NCI-H345 treated with DMSO at 0.1 percent for 48 hours (cell line): Measurements from ENCODE around the gene TMEM95.

Experiments
- DNase-seq: peaks from one replicate; lab custom pipeline; 2025; ENCODE audit not compliant: unreplicated experiment; lab: John Stamatoyannopoulos, UW

TMEM95 gene

DNA sequence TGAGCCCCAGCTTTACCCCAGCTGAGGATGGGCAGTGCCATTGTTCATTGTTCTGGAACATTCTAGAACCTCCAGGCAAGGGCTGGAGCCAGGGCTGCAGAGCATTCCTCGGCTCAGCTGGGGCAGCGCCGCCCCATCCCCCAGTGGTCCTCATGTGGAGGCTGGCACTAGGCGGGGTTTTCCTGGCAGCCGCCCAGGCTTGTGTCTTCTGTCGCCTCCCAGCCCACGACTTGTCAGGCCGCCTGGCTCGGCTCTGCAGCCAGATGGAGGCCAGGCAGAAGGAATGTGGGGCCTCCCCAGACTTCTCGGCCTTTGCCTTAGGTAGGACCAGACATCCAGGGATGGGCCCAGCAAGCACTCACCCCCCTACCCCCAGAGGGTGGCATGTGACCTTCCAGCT is at the start of gene TMEM95:
TSS of gene TMEM95 (plus strand) at position 104 of the 400 bp plus-strand sequence. CDS start at position 153, 49 bp downstream.
- DNase-seq, result no peak

GRCh38 chr17:7306911-7307685 is 47.9 kb upstream of the TMEM95 start, which contains the start of gene EIF5A:
Gene EIF5A (plus strand): TSS chr17:7307628. CDS start chr17:7309636, 2,008 bp downstream.
- DNase-seq, result peak; percentile 90

- DNase-seq, result no peak
Observed at GRCh38 chr17:7307686-7308624, 47.0 kb upstream of the TMEM95 start.

DNA sequence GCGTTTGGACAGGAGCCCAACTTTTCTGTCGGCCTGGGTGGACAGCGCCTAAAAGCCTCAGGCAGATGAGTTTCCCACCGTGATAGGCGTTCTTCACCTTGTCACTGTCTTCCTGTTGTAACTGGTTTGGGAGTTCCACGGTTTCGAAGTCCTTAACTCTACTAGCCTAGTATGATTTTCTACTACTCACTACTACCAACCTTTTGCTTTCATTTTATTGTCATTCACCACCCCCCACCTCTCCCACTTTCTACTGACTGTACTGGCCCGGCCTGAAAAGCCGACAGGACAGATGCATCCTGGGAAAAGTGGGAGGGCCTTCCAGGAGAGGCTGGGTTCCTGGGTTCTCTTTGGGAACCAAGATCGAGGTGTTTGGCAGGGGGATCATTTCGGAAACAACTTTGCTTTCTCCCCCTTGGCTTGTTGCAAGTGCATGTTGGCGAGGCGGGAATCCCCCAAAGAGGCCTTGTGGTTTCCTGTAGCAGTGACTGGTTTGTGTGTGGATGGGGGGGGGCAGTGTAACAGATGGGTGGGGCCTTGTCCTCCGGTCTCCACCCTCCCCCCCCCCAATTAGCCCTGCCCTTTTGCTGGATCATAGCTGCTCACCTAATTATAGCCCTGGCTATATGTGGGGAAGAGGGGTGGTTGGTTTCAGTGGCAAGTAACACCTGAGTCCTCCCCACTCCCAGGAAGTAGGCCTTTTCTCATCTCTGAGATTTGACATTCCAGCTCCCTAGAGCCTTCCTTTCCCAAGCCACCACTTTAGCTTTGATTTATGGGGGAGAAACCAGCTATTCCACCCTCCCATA is 46.1 kb upstream of the TMEM95 start:
- DNase-seq, result peak; percentile 39

DNA sequence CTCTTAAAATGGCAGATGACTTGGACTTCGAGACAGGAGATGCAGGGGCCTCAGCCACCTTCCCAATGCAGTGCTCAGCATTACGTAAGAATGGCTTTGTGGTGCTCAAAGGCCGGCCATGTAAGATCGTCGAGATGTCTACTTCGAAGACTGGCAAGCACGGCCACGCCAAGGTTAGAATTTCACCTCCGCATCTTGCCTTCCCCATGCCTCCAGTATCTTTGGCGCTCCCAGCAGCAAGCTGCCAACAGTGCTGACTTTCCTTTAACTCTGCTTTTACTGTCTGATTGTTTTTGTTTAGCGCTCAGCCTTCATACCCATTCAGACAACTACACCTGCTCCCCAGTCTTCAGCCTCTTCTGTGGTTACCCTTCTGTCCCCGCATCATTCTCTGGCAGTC is 45.3 kb upstream of the TMEM95 start:
- no peak for DNase-seq

- DNase-seq, result no peak
Observed at GRCh38 chr17:7311110-7311705, 43.7 kb upstream of the TMEM95 start.

DNA sequence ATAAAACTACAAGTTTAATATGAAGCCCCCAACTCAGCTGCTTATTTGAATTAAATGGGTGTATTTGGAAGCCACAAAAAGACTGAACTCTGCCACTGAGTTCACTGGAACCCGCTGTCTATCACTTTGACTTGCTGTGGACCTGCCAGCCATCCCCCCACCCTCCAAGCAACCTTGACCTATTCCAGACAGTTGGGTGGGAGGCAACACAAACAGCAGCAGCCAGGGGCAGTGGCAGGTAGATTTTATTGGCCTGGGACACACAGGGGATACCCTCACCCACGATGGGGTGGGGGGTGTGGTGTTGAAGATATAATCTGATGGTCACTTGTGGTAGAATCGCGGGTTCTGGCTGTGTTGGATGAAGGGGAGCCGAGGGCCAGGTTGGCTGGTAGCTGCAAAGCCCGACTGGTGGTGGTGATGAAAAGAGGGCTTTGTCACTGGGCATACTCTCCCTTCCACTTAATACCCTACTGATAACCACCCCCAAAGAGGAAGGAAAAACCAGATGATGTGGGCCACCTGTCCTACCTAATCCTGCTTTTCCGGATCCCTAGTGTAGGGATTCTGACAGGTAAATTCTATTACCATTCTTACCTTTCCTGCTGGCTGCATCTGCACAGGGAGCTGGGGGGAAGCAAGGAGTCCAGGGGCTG is 42.4 kb upstream of the TMEM95 start:
- DNase-seq, result no peak

GRCh38 chr17:7313088-7313889 is 41.7 kb upstream of the TMEM95 start:
- no peak for DNase-seq

DNA sequence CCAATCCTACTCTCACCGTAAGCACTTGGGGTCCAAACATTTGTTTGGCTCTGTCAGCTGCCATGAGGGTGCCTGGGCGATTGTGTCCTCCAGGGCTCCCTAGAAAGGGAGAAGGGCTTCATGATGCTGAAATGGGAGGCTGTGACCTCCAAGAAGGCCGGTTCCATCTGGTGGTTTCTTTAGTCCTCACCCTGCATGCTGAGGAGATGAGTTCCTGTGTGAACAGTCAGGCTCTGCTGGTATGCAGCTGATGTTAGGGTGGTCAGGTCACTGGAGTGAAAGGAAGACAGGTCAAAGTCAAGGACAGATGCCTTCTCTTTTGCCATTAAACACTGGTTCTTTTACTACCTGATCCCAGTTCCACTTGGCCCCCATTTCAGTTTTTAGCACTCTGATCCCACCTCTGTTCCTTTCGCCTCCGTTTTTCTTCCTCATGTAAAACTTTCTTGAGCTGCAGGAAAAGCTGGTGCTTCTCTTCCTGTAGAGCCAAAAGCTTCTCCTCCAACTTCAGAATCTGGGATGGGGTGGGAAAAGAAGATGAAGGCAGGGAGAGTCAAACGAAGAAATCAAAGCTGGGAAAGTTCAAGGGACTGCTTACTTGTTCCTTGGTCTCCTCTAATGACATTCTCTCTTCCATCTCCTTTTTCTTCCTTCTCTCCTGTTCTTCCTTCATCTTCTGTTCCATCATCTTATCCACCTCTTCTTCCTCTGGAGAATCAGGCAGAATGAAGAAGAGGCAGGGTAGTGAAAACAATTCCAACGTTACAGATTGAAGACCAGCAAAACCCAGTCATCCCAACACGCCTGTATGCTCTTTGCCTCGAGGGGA is 40.9 kb upstream of the TMEM95 start:
- no peak for DNase-seq

DNA sequence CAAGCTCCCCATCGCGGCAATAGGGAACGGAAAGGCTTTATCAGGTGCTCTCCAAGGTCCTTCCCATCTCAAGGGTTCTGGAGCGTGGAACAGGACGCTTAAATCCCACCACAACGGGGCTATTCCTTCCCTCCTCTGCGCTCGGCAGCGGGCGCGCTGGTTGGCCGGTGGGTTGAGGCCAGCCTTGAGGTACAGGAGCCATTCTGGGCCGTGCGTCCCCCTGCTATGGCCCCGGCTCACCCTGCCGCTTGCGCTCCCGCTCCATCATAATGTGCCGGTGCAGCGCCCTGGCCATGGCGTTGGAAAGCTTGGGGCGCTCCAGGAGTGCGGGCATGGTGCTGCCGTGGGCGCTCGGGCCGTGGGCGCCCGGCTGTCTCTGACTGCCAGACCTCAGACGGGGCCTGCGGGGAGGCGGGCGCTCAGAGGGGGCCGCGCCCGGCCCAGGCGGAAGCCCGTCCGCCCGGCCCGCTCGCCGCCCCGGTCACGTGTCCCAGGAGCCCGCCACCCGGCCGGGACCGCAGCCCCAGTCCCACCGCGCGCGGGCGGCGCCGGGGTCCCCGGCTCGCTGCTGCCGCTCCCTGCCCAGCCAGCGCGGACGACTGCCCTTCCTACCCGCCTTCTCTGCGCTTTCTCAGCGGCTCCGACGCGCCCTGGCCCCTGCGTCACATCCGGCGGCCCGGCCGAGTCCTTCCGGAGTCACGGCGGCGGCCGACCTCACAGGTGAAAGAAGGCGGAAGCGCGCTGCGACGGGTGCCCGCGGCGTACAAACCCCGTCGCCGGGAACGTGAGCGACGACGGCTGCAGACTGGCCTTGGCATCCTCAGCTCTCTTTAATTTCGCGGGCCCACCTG is 40.0 kb upstream of the TMEM95 start, which contains the start of gene GPS2:
TSS of gene GPS2 (minus strand) at position 642 of the 851 bp plus-strand sequence. CDS start at position 334, 308 bp downstream.
- peak; percentile 26 for DNase-seq

DNA sequence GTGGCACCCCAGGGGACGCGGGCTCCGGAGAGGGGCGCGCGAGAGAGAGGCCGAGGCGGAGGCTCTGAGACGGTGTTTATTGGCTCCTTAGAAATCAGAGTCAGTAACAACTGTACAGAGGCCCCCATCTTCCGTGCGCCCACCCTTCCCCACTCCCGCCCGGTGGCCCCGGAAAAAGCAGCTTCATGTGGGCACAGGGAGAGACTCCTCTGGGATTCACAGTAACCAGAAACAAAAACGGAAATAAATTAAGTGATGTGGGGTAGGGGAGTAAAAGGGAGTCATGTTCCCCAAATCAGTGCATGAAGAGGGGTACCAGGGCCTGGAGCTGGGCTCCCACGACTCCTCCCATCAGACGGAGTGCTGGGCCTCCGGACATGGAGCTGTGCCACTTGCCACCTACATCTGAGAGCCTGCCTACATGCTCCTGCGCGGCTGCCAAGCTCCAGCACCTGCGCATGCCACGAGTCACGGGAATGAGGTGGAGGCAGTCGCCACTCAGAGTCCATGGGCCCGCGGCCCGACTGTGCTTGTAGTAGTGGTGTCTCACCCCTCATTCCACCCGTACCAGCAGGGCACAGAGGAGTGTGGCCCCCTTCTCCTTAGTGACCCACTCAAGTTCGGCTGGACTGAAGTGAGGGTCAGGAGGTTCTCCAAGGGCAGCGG is 39.3 kb upstream of the TMEM95 start:
- DNase-seq, result no peak

- DNase-seq, result no peak
Observed at GRCh38 chr17:7317161-7317803, 37.7 kb upstream of the TMEM95 start.

GRCh38 chr17:7318121-7318860 is 36.7 kb upstream of the TMEM95 start:
- DNase-seq, result no peak

DNA sequence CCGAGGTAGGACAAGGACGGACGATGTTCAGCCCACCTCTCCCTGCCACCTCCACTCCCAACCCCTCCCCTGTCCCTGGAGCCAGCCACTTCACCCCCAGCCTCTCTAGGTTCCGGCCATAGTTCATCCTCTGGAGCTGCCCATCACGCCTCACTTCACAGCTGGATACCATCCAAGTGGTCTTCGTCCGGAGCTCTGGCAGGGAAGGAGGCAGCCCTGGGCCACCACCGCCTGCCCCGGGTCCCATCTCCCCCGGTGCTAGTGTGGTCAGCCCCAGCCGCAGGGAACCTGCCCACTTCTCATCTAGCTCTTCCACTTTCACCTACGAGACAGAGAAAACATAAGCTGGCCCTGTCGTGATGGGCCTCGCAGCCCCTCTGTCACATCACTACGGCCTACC is 33.5 kb upstream of the TMEM95 start:
- DNase-seq, result no peak

DNA sequence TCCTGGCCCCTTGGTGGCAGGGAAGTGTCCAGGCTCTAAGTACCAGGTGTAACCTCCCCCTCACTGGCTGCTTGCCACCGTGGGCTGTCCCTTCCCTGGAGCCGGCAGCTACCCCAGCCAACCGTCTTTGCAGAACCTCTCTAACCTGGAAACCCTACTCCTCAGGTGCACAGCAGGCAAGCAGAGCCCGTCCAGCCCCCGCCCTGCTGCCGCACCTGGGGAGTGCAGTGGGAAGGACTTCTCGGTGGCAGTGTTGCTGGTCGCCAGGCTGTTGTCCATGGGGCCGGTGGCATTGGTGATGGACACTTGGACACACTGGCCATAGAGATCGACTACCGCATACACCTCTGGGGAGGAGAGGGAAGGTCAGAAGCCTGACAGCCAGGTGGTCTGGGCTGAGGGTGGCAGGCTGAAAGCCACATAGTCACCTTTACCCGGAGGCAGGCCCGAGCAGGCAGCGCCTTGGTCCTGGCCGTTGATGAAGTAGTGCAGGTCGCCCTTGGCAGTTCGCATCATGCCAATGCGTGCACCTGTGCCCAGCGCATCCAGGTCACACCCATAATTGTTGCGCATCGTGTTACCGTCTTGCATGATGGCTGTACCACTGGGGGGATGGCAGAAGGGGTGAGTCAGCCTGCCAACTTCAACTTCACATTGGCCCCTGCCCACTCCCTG is 32.3 kb upstream of the TMEM95 start:
- no peak for DNase-seq
